Natural killer cell (primary cell): ENCODE data around the gene CLPTM1L. TPM values are rescaled to one million over a fixed set of nuclear protein-coding genes. Genes with fewer than 3 reads are reported as not detected.

ENCODE experiments used
- ATAC-seq, 3 donors: fragments of 150-1000 bp in 2 of 3; fragments of 200-7000 bp in 1 of 3; cut with Tn5 transposase; 1 replicate in 1 of 3; 2 replicates in 2 of 3; pipeline ENCODE4 v1.10.0; 2021; ENCODE audit warnings: mild to moderate bottlenecking in 2 of 3, moderate library complexity in 2 of 3
- DNase-seq, 2 donors: peaks; one replicate each; pipeline versions ENCODE4 v3.0.0 to v3.0.0-alpha.2; 2013 to 2021; ENCODE audit warnings: mixed read lengths in 1 of 2
- H3K27ac ChIP-seq: one replicate; pipeline ENCODE4 v1.5.1; 2013; ENCODE audit warnings: mild to moderate bottlenecking, low read length
- H3K27me3 ChIP-seq: one replicate; pipeline ENCODE4 v1.6.1; 2013; ENCODE audit warnings: low read length; ENCODE audit not compliant: control insufficient read depth, insufficient read depth
- H3K36me3 ChIP-seq: one replicate; pipeline ENCODE4 v1.6.1; 2013; ENCODE audit warnings: low read length; ENCODE audit not compliant: control insufficient read depth, insufficient read depth
- H3K4me1 ChIP-seq: one replicate; pipeline ENCODE4 v1.6.1; 2013; ENCODE audit warnings: low read length; ENCODE audit not compliant: control insufficient read depth, insufficient read depth
- H3K4me3 ChIP-seq: one replicate; pipeline ENCODE4 v1.5.1; 2013; ENCODE audit warnings: low read length
- H3K9me3 ChIP-seq: one replicate; pipeline ENCODE4 v1.6.1; 2013; ENCODE audit warnings: low read length; ENCODE audit not compliant: control insufficient read depth, insufficient read depth
- H3K27ac Mint-ChIP-seq, 2 donors: one replicate each; pipeline ENCODE4 v1.8.0; 2022; ENCODE audit warnings: mild to moderate bottlenecking in 2 of 2, mixed read lengths in 2 of 2, moderate library complexity in 1 of 2
- H3K27me3 Mint-ChIP-seq, 2 donors: one replicate each; pipeline ENCODE4 v1.8.0; 2022; ENCODE audit warnings: low read depth in 2 of 2, mixed read lengths in 2 of 2
- H3K36me3 Mint-ChIP-seq: one replicate; pipeline ENCODE4 v1.8.0; 2022; ENCODE audit warnings: mixed read lengths
- H3K4me1 Mint-ChIP-seq, 2 donors: one replicate each; pipeline ENCODE4 v1.8.0; 2022; ENCODE audit warnings: mixed read lengths in 2 of 2
- H3K4me3 Mint-ChIP-seq: one replicate; pipeline ENCODE4 v1.8.0; 2022; ENCODE audit warnings: mild to moderate bottlenecking, moderate library complexity, mixed read lengths
- H3K9me3 Mint-ChIP-seq, 2 donors: one replicate each; pipeline ENCODE4 v1.8.0; 2022; ENCODE audit warnings: mixed read lengths in 2 of 2
- WGBS: methylation state at CpG from one replicate; pipeline ENCODE4 v1.1.7; 2013; ENCODE audit warnings: missing lambda C conversion rate; ENCODE audit not compliant: insufficient coverage; 5-methylcytosine and 5-hydroxymethylcytosine counted together
- intact Hi-C: fragments of 100-400 bp; cut with micrococcal nuclease; formaldehyde crosslinking; loops from one replicate; pipeline ENCODE4 v1.14.2; 2022
- total RNA-seq, 4 donors: library from RNA; stranded (reverse); fragments of 120-200 nt in 1 of 4; gene quantifications; one replicate each; pipeline versions ENCODE4 v1.2.3 to v1.2.4, GENCODE V29; 2013 to 2022
- TF ChIP-seq, protein P1 (sequence below): fragments of 200-600 bp; IDR thresholded peaks from one replicate; pipeline ENCODE4 v1.8.0; 2022; ENCODE audit warnings: antibody characterized with exemption

The CLPTM1L gene
- total RNA-seq, 3 donors from 2014 or later (not counting 1 experiment from before 2014, with no cell fraction given) = 67.1 to 105 (median 97.5) TPM

DNA sequence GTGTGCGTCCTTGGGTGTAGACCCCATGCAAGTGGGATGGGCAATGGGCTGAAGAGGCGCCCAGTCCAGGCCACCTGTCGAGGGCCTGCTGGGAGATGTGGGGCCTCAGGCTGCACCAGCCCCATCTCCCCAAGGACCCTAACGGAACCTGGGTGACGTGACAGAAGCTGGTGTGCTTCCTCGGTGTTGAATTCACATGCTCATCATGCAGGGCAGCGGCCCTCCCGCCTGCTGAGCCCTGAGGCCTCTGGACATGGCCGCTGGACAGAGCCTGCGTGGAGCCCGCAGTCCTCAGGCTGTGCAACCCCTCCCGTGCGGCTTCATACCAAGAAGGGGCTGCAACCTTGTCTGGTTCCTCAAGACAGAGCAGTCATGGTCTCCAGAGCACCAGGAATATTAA is 76.8 kb downstream of the CLPTM1L start:
- intact Hi-C loops = no loop called here

More for the DNA sequence above, 76.8 kb downstream of the CLPTM1L start:
- DNase-seq (no peak), ATAC-seq (no peak)
- WGBS = 94% methylated on average over 13 of the region's 13 CpGs
- peaks cover 0 to 3% of the 10 kb centered on the region in 2 donors for H3K27me3 Mint-ChIP-seq
- Histone ChIP-seq H3K4me3 (no peak overlapping the region), H3K36me3 (no peaks in the 10 kb centered on the region), H3K4me1 (no peaks in the 10 kb centered on the region), H3K27me3 (no peaks in the 10 kb centered on the region), H3K9me3 (no peaks in the 10 kb centered on the region), H3K27ac (no peak overlapping the region)
- H3K27ac Mint-ChIP-seq = no peak overlapping the region
- no peaks in the 10 kb centered on the region for H3K4me1 Mint-ChIP-seq
- no peak overlapping the region for H3K4me3 Mint-ChIP-seq
- H3K36me3 Mint-ChIP-seq = no peaks in the 10 kb centered on the region
- no peaks in the 10 kb centered on the region for H3K9me3 Mint-ChIP-seq
- TF ChIP-seq, protein P1, sequence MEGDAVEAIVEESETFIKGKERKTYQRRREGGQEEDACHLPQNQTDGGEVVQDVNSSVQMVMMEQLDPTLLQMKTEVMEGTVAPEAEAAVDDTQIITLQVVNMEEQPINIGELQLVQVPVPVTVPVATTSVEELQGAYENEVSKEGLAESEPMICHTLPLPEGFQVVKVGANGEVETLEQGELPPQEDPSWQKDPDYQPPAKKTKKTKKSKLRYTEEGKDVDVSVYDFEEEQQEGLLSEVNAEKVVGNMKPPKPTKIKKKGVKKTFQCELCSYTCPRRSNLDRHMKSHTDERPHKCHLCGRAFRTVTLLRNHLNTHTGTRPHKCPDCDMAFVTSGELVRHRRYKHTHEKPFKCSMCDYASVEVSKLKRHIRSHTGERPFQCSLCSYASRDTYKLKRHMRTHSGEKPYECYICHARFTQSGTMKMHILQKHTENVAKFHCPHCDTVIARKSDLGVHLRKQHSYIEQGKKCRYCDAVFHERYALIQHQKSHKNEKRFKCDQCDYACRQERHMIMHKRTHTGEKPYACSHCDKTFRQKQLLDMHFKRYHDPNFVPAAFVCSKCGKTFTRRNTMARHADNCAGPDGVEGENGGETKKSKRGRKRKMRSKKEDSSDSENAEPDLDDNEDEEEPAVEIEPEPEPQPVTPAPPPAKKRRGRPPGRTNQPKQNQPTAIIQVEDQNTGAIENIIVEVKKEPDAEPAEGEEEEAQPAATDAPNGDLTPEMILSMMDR = no peak

Other genes with a start within 250 kb of the CLPTM1L start
- 10 to 100 TPM; 53.2 to 92.5 (median 81.3) TPM for gene SLC12A7, start 233.0 kb downstream of the CLPTM1L start, total RNA-seq
- gene SLC6A19, start 143.5 kb downstream of the CLPTM1L start, total RNA-seq = not detected
- not detected for gene SLC6A18, start 119.7 kb downstream of the CLPTM1L start, total RNA-seq
- not detected for gene TERT, start 50.0 kb downstream of the CLPTM1L start, total RNA-seq
- not detected for gene SLC6A3, start 100.3 kb upstream of the CLPTM1L start, total RNA-seq
- gene LPCAT1, start 178.9 kb upstream of the CLPTM1L start, total RNA-seq = 100 to 1,000 TPM; 196 to 302 (median 252) TPM